SH-SY5Y (cell line): ENCODE data around the gene NSMCE1.

ENCODE experiments used
- GATA2 ChIP-seq: IDR thresholded peaks from 2 replicates; pipeline ENCODE4 v1.6.1; 2011; ENCODE audit warnings: mild to moderate bottlenecking, low read depth, low read length
- GATA3 ChIP-seq: IDR thresholded peaks from 2 replicates; pipeline ENCODE4 v1.6.1; 2011; ENCODE audit warnings: low read depth, mild to moderate bottlenecking, low read length, moderate library complexity

- TF ChIP-seq GATA2, result no peak
- TF ChIP-seq GATA3, result no peak
These were observed 4.7 kb upstream of the NSMCE1 start for GRCh38 chr16:27273330-27273669.
